ENCODE measurements around the gene WNT1.

- TF ChIP-seq REST (IDR thresholded peaks at IDR 0.05; ENCODE audit: insufficient read depth in 1 of 2, low read depth in 2 of 2, low read length in 2 of 2) (no peak), POLR2AphosphoS5 (IDR thresholded peaks at IDR 0.05; ENCODE audit: low read depth, low read length) (no peak)
Measured at GRCh38 chr12:49000346-49000745, 22.2 kb downstream of the WNT1 start.
